GM23338 (cell line): ENCODE measurements around the gene HACL1. TPM values are rescaled to one million over a fixed set of nuclear protein-coding genes. Genes with fewer than 3 reads are reported as not detected.

Experiments used
- ATAC-seq: fragments of 200-7000 bp; cut with Tn5 transposase; 3 replicates; pipeline ENCODE4 v1.9.1; 2020
- DNase-seq: peaks from one replicate; pipeline ENCODE4 v3.0.0-alpha.2; 2015; ENCODE audit warnings: low spot score
- H2AFZ ChIP-seq: fragments of 200-600 bp; sonication (generic); 2 replicates; pipeline ENCODE4 v1.8.0; 2016; ENCODE audit warnings: antibody characterized with exemption, mild to moderate bottlenecking, moderate library complexity
- H3F3A ChIP-seq: fragments of 200-600 bp; sonication (generic); replicated peaks from 2 replicates; pipeline ENCODE4 v1.8.0; 2017; ENCODE audit warnings: antibody characterized with exemption, mixed run types, low read depth
- H3K27ac ChIP-seq: fragments of 200-600 bp; sonication (generic); 2 replicates; pipeline ENCODE4 v1.6.1; 2016; ENCODE audit warnings: low read depth
- H3K27me3 ChIP-seq: fragments of 200-600 bp; sonication (generic); 2 replicates; pipeline ENCODE4 v1.8.0; 2016; ENCODE audit warnings: mild to moderate bottlenecking, mixed run types, moderate library complexity; ENCODE audit not compliant: insufficient read depth
- H3K36me3 ChIP-seq: fragments of 200-600 bp; sonication (generic); 2 replicates; pipeline ENCODE4 v1.8.0; 2016; ENCODE audit warnings: mild to moderate bottlenecking; ENCODE audit not compliant: insufficient read depth
- H3K4me1 ChIP-seq: fragments of 200-600 bp; sonication (generic); 2 replicates; pipeline ENCODE4 v1.8.0; 2016; ENCODE audit warnings: mild to moderate bottlenecking, moderate library complexity; ENCODE audit not compliant: insufficient read depth
- H3K4me2 ChIP-seq: fragments of 200-600 bp; sonication (generic); 2 replicates; pipeline ENCODE4 v1.7.1; 2017; ENCODE audit warnings: mixed run types
- H3K4me3 ChIP-seq: fragments of 200-600 bp; sonication (generic); 2 replicates; pipeline ENCODE4 v1.6.1; 2016; ENCODE audit warnings: mixed run types
- H3K79me2 ChIP-seq: fragments of 200-600 bp; sonication (generic); replicated peaks from 2 replicates; pipeline ENCODE4 v1.8.0; 2017; ENCODE audit warnings: mild to moderate bottlenecking; ENCODE audit not compliant: insufficient read depth
- H3K9me2 ChIP-seq: fragments of 200-600 bp; sonication (generic); 2 replicates; pipeline ENCODE4 v1.8.0; 2017; ENCODE audit not compliant: insufficient read depth
- H4K20me1 ChIP-seq: fragments of 200-600 bp; sonication (generic); replicated peaks from 2 replicates; pipeline ENCODE4 v1.8.0; 2017; ENCODE audit warnings: mild to moderate bottlenecking; ENCODE audit not compliant: insufficient read depth
- H3K27ac Mint-ChIP-seq: 2 replicates; pipeline ENCODE4 v1.8.0; 2020; ENCODE audit warnings: inconsistent platforms, mild to moderate bottlenecking, moderate library complexity, mixed read lengths
- H3K27me3 Mint-ChIP-seq: 3 replicates; pipeline ENCODE4 v1.8.0; 2022; ENCODE audit warnings: low read depth, mild to moderate bottlenecking, moderate library complexity, mixed read lengths, inconsistent platforms; ENCODE audit not compliant: insufficient read depth, poor library complexity
- H3K36me3 Mint-ChIP-seq: 3 replicates; pipeline ENCODE4 v1.8.0; 2021; ENCODE audit warnings: low read depth, mild to moderate bottlenecking, inconsistent platforms, moderate library complexity, mixed read lengths
- H3K4me1 Mint-ChIP-seq: 3 replicates; pipeline ENCODE4 v1.8.0; 2020; ENCODE audit warnings: mild to moderate bottlenecking, inconsistent platforms, mixed read lengths
- H3K4me3 Mint-ChIP-seq: 3 replicates; pipeline ENCODE4 v1.8.0; 2021; ENCODE audit warnings: moderate library complexity, mild to moderate bottlenecking, inconsistent platforms, mixed read lengths
- H3K9me3 Mint-ChIP-seq: 3 replicates; pipeline ENCODE4 v1.8.0; 2020; ENCODE audit warnings: moderate library complexity, mild to moderate bottlenecking, inconsistent platforms, mixed read lengths
- CREB1 ChIP-seq: fragments of 250-450 bp; sonication (Bioruptor Pico); IDR thresholded peaks from 2 replicates; pipeline ENCODE4 v1.5.0; 2020; ENCODE audit warnings: low read depth, mild to moderate bottlenecking, moderate library complexity
- ETS1 ChIP-seq: IDR thresholded peaks from 2 replicates; pipeline ENCODE4 v1.6.1; 2016; ENCODE audit warnings: antibody characterized with exemption
- EZH2 ChIP-seq: fragments of 200-600 bp; sonication (generic); IDR thresholded peaks from one replicate; pipeline ENCODE4 v1.8.0; 2017; ENCODE audit warnings: antibody characterized with exemption, mild to moderate bottlenecking, low read depth; ENCODE audit not compliant: unreplicated experiment
- EZH2phosphoT487 ChIP-seq: fragments of 200-600 bp; sonication (generic); IDR thresholded peaks from one replicate; pipeline ENCODE4 v1.8.1; 2018; ENCODE audit warnings: antibody characterized with exemption; ENCODE audit not compliant: unreplicated experiment
- JUNB ChIP-seq: IDR thresholded peaks from one replicate; pipeline ENCODE4 v1.6.1; 2016; ENCODE audit warnings: antibody characterized with exemption; ENCODE audit not compliant: unreplicated experiment
- NANOG ChIP-seq: IDR thresholded peaks from 2 replicates; pipeline ENCODE4 v1.6.1; 2016; ENCODE audit warnings: antibody characterized with exemption, borderline replicate concordance
- POLR2AphosphoS5 ChIP-seq: IDR thresholded peaks from 2 replicates; pipeline ENCODE4 v1.6.1; 2016; ENCODE audit warnings: antibody characterized with exemption, low read depth
- REST ChIP-seq: IDR thresholded peaks from one replicate; pipeline ENCODE4 v1.6.1; 2018; ENCODE audit warnings: antibody characterized with exemption; ENCODE audit not compliant: unreplicated experiment
- STAT1 ChIP-seq: IDR thresholded peaks from one replicate; pipeline ENCODE4 v1.6.1; 2016; ENCODE audit warnings: antibody characterized with exemption; ENCODE audit not compliant: unreplicated experiment
- ZNF114 ChIP-seq: fragments of 250-450 bp; sonication (Bioruptor Pico); IDR thresholded peaks from 2 replicates; pipeline ENCODE4 v1.5.0; 2020; ENCODE audit warnings: mild to moderate bottlenecking, moderate library complexity
- ZNF331 ChIP-seq: fragments of 250-450 bp; sonication (Bioruptor Pico); IDR thresholded peaks from 2 replicates; pipeline ENCODE4 v1.5.0; 2020; ENCODE audit warnings: low read depth, mild to moderate bottlenecking, moderate library complexity
- polyA plus RNA-seq: library from polyadenylated mRNA; unstranded; fragments of >200 nt; fragmentation: Nextera tagmentation; extraction: Ambion mirVana; gene quantifications from 2 replicates; pipeline ENCODE4 v1.2.1, GENCODE V29; 2016
- total RNA-seq: library from RNA; depleted of rRNA; stranded (reverse); fragments of >200 nt; shearing (Covaris generic); gene quantifications from 2 replicates; pipeline ENCODE4 v1.2.3, GENCODE V29; 2014

HACL1 gene
- total and polyA plus RNA-seq, 2 experiments from 2014 or later, result 19.6 to 33.5 TPM

- no peak for TF ChIP-seq REST
- no peak for TF ChIP-seq EZH2phosphoT487
- no peak for TF ChIP-seq STAT1
- no peak for TF ChIP-seq POLR2AphosphoS5
- TF ChIP-seq JUNB, result no peak
- TF ChIP-seq ETS1, result no peak
- no peak for TF ChIP-seq ZNF114 (CRISPR knock-in tag)
- no peak for TF ChIP-seq ZNF331
- no peak for TF ChIP-seq CREB1 (CRISPR knock-in tag)
- no peak for TF ChIP-seq NANOG
These were observed 10.6 kb upstream of the HACL1 start (continued) for GRCh38 chr3:15612001-15612400.

GRCh38 chr3:15611018-15611417 is 9.6 kb upstream of the HACL1 start:
- no peaks in the 10 kb centered on the region for H3K79me2 ChIP-seq
- no peak overlapping the region for H3K4me2 ChIP-seq
- peaks cover 12% of the 10 kb centered on the region for H3K4me1 Mint-ChIP-seq
- no peaks in the 10 kb centered on the region for H3K9me2 ChIP-seq
- H3K27me3 ChIP-seq, result no peaks in the 10 kb centered on the region
- H3K27ac Mint-ChIP-seq, result no peak overlapping the region
- H3K4me3 Mint-ChIP-seq, result no peak overlapping the region
- H3K36me3 Mint-ChIP-seq, result no peaks in the 10 kb centered on the region
- H3K4me3 ChIP-seq, result no peak overlapping the region
- H2AFZ ChIP-seq, result no peak overlapping the region
- H3F3A ChIP-seq, result no peaks in the 10 kb centered on the region
- ATAC-seq (no peak), DNase-seq (no peak)
- peaks cover 12% of the 10 kb centered on the region for H3K4me1 ChIP-seq
- peaks cover 2% of the 10 kb centered on the region for H3K27me3 Mint-ChIP-seq
- no peaks in the 10 kb centered on the region for H4K20me1 ChIP-seq
- no peaks in the 10 kb centered on the region for H3K36me3 ChIP-seq
- H3K27ac ChIP-seq, result no peak overlapping the region
- H3K9me3 Mint-ChIP-seq, result no peaks in the 10 kb centered on the region
- TF ChIP-seq REST (no peak), CREB1 (CRISPR knock-in tag) (no peak), NANOG (no peak), POLR2AphosphoS5 (no peak), JUNB (no peak), ZNF331 (no peak), ETS1 (no peak), EZH2 (no peak), ZNF114 (CRISPR knock-in tag) (no peak), EZH2phosphoT487 (no peak), STAT1 (no peak)
